AG04450 (cell line): ENCODE measurements around the gene DNM3. TPM values are rescaled to one million over a fixed set of nuclear protein-coding genes. Genes with fewer than 3 reads are reported as not detected.

ENCODE experiments used
- CTCF ChIA-PET: fragments of 300-600, 350-600 bp; formaldehyde crosslinking; extraction: SDS; loops from one replicate; lab custom pipeline; 2022; ENCODE audit warnings: antibody characterized with exemption, inconsistent platforms; lab: Charles Lee
- POLR2A ChIA-PET: fragments of 350-600 bp; formaldehyde crosslinking; extraction: SDS; loops from one replicate; lab custom pipeline; 2021; ENCODE audit warnings: antibody characterized with exemption, inconsistent platforms; lab: Yijun Ruan, JAX
- DNase-seq: peaks from one replicate; pipeline ENCODE4 v3.0.0-alpha.2; 2011; ENCODE audit warnings: low read depth, low spot score
- H3K27ac ChIP-seq: one replicate; pipeline ENCODE4 v1.5.1; 2012; ENCODE audit warnings: low read depth, low read length, control low read depth
- H3K27me3 ChIP-seq: one replicate; pipeline ENCODE4 v1.6.0; 2012; ENCODE audit warnings: low read length; ENCODE audit not compliant: control insufficient read depth, insufficient read depth
- H3K4me3 ChIP-seq: 2 replicates; pipeline ENCODE4 v1.5.1; 2011; ENCODE audit warnings: mild to moderate bottlenecking, low read depth, low read length, control low read depth
- H3K9me3 ChIP-seq: 2 replicates; pipeline ENCODE4 v1.5.1; 2012; ENCODE audit warnings: low read length; ENCODE audit not compliant: control insufficient read depth, insufficient read depth
- CTCF ChIP-seq: IDR thresholded peaks from 2 replicates; pipeline ENCODE4 v1.5.1; 2011; ENCODE audit warnings: low read depth, low read length, control low read depth, inconsistent platforms
- polyA plus RNA-seq: library from polyadenylated mRNA; depleted of rRNA; stranded (reverse); fragments of >200 nt; gene quantifications from 2 replicates; pipeline ENCODE4 v1.2.3, GENCODE V29; 2011

DNM3 gene
- polyA plus RNA-seq, 1 experiment = 0.37 TPM

- DNase-seq = no peak
- ChIA-PET CTCF (no interaction called here), POLR2A (no interaction called here)
- H3K27ac ChIP-seq = no peak overlapping the region
- H3K9me3 ChIP-seq = no peaks in the 10 kb centered on the region
- no peak overlapping the region for H3K4me3 ChIP-seq
- no peak for TF ChIP-seq CTCF
- H3K27me3 ChIP-seq = no peaks in the 10 kb centered on the region
These were observed 72.1 kb downstream of the DNM3 start for GRCh38 chr1:171913385-171913784.

- Histone ChIP-seq H3K4me3 (no peak overlapping the region), H3K27me3 (no peaks in the 10 kb centered on the region), H3K27ac (no peak overlapping the region), H3K9me3 (no peaks in the 10 kb centered on the region)
- POLR2A ChIA-PET = no interaction called here
- DNase-seq = no peak
- CTCF ChIA-PET = no interaction called here
- no peak for TF ChIP-seq CTCF
These were observed 75.0 kb downstream of the DNM3 start for GRCh38 chr1:171916315-171916771.

- H3K9me3 ChIP-seq = no peaks in the 10 kb centered on the region
- ChIA-PET POLR2A (no interaction called here), CTCF (no interaction called here)
- no peaks in the 10 kb centered on the region for H3K27me3 ChIP-seq
- TF ChIP-seq CTCF = no peak
- no peak for DNase-seq
- H3K4me3 ChIP-seq = no peak overlapping the region
- no peak overlapping the region for H3K27ac ChIP-seq
These were observed 76.0 kb downstream of the DNM3 start for GRCh38 chr1:171917331-171917730.

- H3K27me3 ChIP-seq = no peaks in the 10 kb centered on the region
- no peaks in the 10 kb centered on the region for H3K9me3 ChIP-seq
- ChIA-PET CTCF (interaction anchor here (1.0 kb wide), 1 partner anchor 275 kb away, joined by 3 read pairs; no protein-coding TSS in a partner anchor), POLR2A (no interaction called here)
- no peak overlapping the region for H3K27ac ChIP-seq
- DNase-seq = no peak
- H3K4me3 ChIP-seq = no peak overlapping the region
- TF ChIP-seq CTCF = no peak
These were observed 78.9 kb downstream of the DNM3 start for GRCh38 chr1:171919891-171920887.

- CTCF ChIA-PET = interaction anchor here (0.6 kb wide), 1 partner anchor 580 kb away, joined by 3 read pairs; no protein-coding TSS in a partner anchor
- Histone ChIP-seq H3K27ac (no peak overlapping the region), H3K4me3 (no peak overlapping the region), H3K9me3 (no peaks in the 10 kb centered on the region), H3K27me3 (peaks cover under 1% of the 10 kb centered on the region)
- no peak for DNase-seq
- POLR2A ChIA-PET = no interaction called here
- TF ChIP-seq CTCF = no peak
These were observed 81.7 kb downstream of the DNM3 start for GRCh38 chr1:171922999-171923398.
